G401.6 (cell line): ENCODE results near the gene DCST1.

Experiments used
- FAIRE-seq: peaks from 2 replicates; lab custom pipeline; 2012; peaks lifted over from hg19 to GRCh38; lab: Jason Lieb, UNC

Gene DCST1

GRCh38 chr1:155013632-155014031 is 20.0 kb upstream of the DCST1 start:
- FAIRE-seq: no peak

GRCh38 chr1:155014709-155015508 is 18.7 kb upstream of the DCST1 start:
- FAIRE-seq: no peak

DNA sequence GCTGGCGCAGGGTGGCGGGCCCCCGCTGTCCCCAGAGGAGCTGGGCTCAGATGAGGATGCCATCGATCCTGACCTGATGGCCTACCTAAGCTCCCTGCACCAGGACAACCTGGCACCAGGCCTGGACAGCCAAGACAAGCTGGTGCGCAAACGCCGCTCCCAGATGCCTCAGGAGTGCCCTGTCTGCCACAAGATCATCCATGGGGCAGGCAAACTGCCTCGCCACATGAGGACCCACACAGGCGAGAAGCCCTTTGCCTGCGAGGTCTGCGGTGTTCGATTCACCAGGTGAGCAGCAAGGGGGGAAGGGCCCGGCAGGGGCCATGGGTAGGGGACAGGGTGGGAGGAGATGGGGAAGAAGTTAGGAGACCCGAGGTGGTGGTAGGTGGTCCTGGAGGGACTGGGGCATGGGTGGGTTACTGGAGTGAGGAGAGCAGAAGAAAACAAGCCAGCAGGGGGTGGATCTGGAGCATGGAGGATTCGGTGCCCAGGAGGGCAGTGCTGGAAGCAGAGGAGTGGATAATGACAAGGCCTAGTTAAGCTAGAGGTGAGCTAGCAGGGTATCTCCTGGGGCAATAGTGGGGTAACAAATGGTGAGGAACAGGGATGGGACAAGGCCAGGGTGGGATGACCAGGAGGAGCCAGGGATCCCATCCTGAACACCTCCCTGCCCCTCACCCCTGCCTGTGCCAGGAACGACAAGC is 17.9 kb upstream of the DCST1 start:
- no peak for FAIRE-seq

DNA sequence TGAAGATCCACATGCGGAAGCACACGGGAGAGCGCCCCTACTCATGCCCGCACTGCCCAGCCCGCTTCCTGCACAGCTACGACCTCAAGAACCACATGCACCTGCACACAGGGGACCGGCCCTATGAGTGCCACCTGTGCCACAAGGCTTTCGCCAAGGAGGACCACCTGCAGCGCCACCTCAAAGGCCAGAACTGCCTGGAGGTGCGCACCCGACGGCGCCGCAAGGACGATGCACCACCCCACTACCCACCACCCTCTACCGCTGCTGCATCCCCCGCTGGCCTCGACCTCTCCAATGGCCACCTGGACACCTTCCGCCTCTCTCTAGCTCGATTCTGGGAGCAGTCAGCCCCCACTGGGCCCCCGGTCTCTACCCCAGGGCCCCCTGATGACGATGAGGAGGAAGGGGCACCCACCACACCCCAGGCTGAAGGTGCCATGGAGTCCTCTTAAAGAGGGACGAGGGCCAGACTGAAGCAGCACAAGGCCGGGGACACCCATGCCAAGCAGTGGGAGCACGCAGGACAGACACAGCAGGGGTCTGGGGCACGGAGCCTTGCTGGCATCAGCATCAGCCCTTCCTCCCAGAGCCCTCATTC is 17.3 kb upstream of the DCST1 start:
- no peak for FAIRE-seq

DNA sequence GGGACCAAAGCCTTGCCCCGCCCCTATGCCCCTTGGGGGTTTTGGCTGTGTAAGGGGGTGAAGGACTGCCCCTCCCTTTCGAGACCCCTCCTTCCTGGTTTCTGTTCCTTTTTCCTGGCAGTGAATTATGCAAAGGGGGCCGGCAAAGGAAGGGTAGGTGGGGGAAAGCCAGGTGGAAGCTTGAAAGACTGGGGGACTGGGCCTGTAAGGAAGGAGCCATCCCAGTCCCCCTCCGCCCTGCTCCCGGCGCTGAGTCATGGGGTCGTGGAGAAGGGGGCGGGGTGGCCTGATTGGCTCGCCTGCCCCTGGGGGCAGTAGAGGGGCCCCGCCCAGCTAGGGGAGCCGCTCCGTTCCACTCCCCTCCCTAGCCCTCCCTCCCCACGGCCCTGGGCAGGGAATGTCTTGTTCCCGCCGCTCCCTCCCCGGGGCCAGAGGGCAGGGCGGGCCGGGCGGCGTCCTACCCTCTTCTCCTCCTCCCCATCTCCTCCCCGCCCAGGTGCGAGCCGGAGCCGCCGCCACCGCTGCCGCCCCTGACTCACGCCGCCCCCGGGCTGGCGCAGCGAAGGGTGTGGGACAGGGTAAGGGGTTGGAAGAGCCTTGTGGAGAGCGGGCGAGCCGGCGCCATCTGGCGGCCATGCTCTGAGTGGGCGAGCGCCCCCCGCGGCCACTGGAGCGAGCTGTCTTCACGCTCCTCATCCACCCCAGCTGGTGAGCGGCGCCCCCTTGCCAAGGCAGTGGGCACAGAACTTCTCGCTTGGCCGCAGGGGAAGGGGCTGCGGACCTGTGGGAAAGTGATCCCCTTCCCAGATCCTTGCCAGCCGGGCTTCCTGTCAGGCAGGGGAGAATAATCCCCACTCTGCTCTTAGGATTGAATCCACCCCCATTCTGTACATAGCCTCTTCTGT is 16.3 kb upstream of the DCST1 start:
- peak; percentile 95 for FAIRE-seq

DNA sequence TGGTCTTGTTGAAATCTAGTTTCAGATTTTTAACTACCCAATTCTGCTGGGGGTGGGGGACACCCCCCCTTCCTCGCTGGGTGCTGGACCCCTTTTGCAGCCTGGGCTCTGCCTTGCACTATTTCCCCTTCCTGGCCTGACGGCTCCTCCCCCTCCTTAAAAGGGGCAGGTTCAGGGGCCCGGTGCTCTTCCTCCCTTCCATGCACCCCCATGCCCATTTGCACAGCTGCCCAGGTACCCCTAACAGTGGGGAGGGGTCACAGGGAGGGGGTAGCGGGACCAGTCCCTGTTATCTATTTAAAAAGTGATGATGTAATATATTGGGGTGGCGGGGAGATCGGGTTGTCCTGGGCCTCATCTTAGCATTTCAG is 15.7 kb upstream of the DCST1 start:
- no peak for FAIRE-seq

- FAIRE-seq: no peak
Observed at GRCh38 chr1:155018617-155019348, 14.8 kb upstream of the DCST1 start.

- FAIRE-seq: no peak
Observed at GRCh38 chr1:155019377-155020245, 14.0 kb upstream of the DCST1 start.

DNA sequence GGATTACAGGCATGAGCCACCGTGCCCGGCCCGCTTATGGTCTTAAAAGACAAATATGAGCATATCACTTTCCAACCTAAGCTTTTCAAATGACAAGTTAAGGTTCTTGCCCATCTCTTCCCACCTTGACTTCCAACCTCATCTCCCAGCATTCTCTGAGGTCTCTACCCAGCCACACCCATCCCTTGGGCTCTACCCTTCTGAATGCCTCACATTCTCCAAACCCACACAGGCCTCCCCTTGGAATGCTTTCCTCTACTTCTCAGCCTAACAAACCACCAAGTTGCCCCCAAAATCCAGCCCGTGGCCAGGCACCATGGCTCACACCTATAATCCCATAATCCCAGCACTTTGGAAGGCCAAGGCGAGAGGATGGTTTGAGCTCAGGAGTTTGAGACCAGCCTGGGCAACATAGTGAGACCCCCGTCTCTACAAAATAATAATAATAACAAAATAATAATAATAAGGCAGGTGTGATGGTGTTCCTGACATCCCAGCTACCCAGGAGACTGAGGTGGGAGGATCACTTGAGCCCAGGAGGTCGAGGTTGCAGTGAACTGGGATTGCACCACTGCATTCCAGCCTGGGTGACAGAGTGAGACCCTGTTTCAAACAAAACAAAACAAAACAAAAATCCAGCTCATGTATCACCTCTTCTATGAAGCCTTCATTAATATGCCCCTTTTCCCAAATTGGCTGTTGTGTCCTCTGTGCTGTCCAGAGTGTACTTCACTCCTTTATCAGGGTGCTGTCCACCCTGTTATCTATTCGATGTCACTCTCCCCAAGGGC is 11.3 kb upstream of the DCST1 start:
- no peak for FAIRE-seq

- FAIRE-seq: no peak
Observed at GRCh38 chr1:155022927-155023236, 10.7 kb upstream of the DCST1 start.

GRCh38 chr1:155023627-155024026 is 10.0 kb upstream of the DCST1 start:
- FAIRE-seq: no peak

GRCh38 chr1:155024315-155024714 is 9.3 kb upstream of the DCST1 start:
- no peak for FAIRE-seq

DNA sequence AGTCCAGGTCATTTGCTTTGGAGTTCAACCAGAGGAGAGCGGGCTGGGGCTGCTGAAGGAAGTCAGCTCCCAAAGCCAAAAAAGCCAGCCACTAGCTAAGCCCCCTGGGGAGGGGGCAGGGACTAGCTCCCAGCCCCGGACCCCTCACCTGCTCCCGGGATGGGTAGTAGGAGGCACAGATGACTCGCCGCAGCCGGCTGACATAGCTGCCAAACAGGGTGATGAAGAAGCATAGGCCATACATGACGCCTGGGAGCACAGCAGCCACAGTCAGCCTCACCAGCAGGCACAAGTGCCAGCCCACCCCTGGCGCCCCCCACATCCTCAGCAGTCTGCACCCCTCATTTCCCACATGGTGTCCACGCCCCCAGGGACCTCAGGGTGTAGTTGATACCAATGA is 7.5 kb upstream of the DCST1 start:
- FAIRE-seq: no peak

- no peak for FAIRE-seq
Observed at GRCh38 chr1:155026588-155026987, 7.0 kb upstream of the DCST1 start.

GRCh38 chr1:155029513-155030242 is 3.9 kb upstream of the DCST1 start:
- FAIRE-seq: no peak

GRCh38 chr1:155030243-155030795 is 3.3 kb upstream of the DCST1 start:
- no peak for FAIRE-seq

GRCh38 chr1:155030899-155031298 is 2.7 kb upstream of the DCST1 start:
- no peak for FAIRE-seq

GRCh38 chr1:155032886-155033285 is 738 bp upstream of the DCST1 start:
- no peak for FAIRE-seq
